EH (cell line): ENCODE measurements around the gene MMP13.
"Not testable (repeated sequence)": the region's sequence is repeated elsewhere in the genome, so short reads cannot be mapped to it uniquely, and the experiment has no call there.

Experiments used
- DNase-seq: peaks from one replicate; pipeline ENCODE4 v3.0.0-alpha.2; 2015; ENCODE audit warnings: low read depth

MMP13 gene

GRCh38 chr11:102955624-102956023, at the start of gene MMP13:
Gene MMP13, minus strand, starts transcription at chr11:102955732. Its CDS starts 27 bp downstream, at chr11:102955705.
- no peak for DNase-seq

- DNase-seq: not testable (repeated sequence)
Observed at GRCh38 chr11:103004234-103004633, 48.7 kb upstream of the MMP13 start.

GRCh38 chr11:102994105-102994504, 38.6 kb upstream of the MMP13 start:
- peak; percentile 21 for DNase-seq

- no peak for DNase-seq
Observed at GRCh38 chr11:102991776-102992175, 36.2 kb upstream of the MMP13 start.

- no peak for DNase-seq
Observed at GRCh38 chr11:102990145-102990544, 34.6 kb upstream of the MMP13 start.

- DNase-seq: peak; percentile 67
Observed at GRCh38 chr11:102989379-102990047, 34.0 kb upstream of the MMP13 start.

GRCh38 chr11:102986815-102987214, 31.3 kb upstream of the MMP13 start:
- peak; percentile 63 for DNase-seq

GRCh38 chr11:102985850-102986249, 30.3 kb upstream of the MMP13 start:
- no peak for DNase-seq

GRCh38 chr11:102983486-102983885, 28.0 kb upstream of the MMP13 start:
- DNase-seq: no peak

- DNase-seq: no peak
Observed at GRCh38 chr11:102981324-102981910, 25.9 kb upstream of the MMP13 start.

GRCh38 chr11:102974552-102975280, 19.2 kb upstream of the MMP13 start:
- DNase-seq: peak; percentile 71

- not testable (repeated sequence) for DNase-seq
Observed at GRCh38 chr11:102973698-102974097, 18.2 kb upstream of the MMP13 start.

GRCh38 chr11:102972853-102973252, 17.3 kb upstream of the MMP13 start:
- no peak for DNase-seq

GRCh38 chr11:102971766-102972165, 16.2 kb upstream of the MMP13 start:
- peak; percentile 83 for DNase-seq

- DNase-seq: no peak
Observed at GRCh38 chr11:102967497-102967896, 12.0 kb upstream of the MMP13 start.

GRCh38 chr11:102966011-102966410, 10.5 kb upstream of the MMP13 start:
- no peak for DNase-seq

- DNase-seq: no peak
Observed at GRCh38 chr11:102964867-102965266, 9.3 kb upstream of the MMP13 start.

GRCh38 chr11:102957953-102958352, 2.4 kb upstream of the MMP13 start:
- DNase-seq: peak; percentile 24

- DNase-seq: peak; percentile 56
Observed at GRCh38 chr11:102950622-102951081, 4.9 kb downstream of the MMP13 start.

GRCh38 chr11:102946237-102946636, 9.3 kb downstream of the MMP13 start:
- DNase-seq: no peak

GRCh38 chr11:102940714-102941588, 14.6 kb downstream of the MMP13 start:
- peak; percentile 76 for DNase-seq
